Neural progenitor cell (in vitro differentiated cells): ENCODE data around the gene PLAC1. TPM values are rescaled to one million over a fixed set of nuclear protein-coding genes. Genes with fewer than 3 reads are reported as not detected.

Experiments
- DNase-seq: peaks from one replicate; pipeline ENCODE4 v3.0.0-alpha.2; 2016; ENCODE audit warnings: low spot score
- H2AFZ ChIP-seq: fragments of 200-600 bp; sonication (generic); replicated peaks from 2 replicates; pipeline ENCODE4 v1.6.1; 2016; ENCODE audit warnings: antibody characterized with exemption
- H3F3A ChIP-seq: fragments of 200-600 bp; sonication (generic); 2 replicates; pipeline ENCODE4 v1.6.1; 2016; ENCODE audit warnings: antibody characterized with exemption, low read depth
- H3K27ac ChIP-seq: fragments of 200-600 bp; sonication (generic); 2 replicates; pipeline ENCODE4 v1.5.1; 2016; ENCODE audit warnings: mild to moderate bottlenecking
- H3K27me3 ChIP-seq: fragments of 200-600 bp; sonication (generic); 2 replicates; pipeline ENCODE4 v1.6.1; 2016; ENCODE audit warnings: mild to moderate bottlenecking, moderate library complexity
- H3K36me3 ChIP-seq: fragments of 200-600 bp; sonication (generic); 2 replicates; pipeline ENCODE4 v1.5.1; 2016
- H3K4me1 ChIP-seq: fragments of 200-600 bp; sonication (generic); 2 replicates; pipeline ENCODE4 v1.6.1; 2016; ENCODE audit warnings: mixed run types
- H3K4me2 ChIP-seq: fragments of 200-600 bp; sonication (generic); 2 replicates; pipeline ENCODE4 v1.6.1; 2016
- H3K4me3 ChIP-seq: fragments of 200-600 bp; sonication (generic); 2 replicates; pipeline ENCODE4 v1.5.1; 2016
- H3K79me2 ChIP-seq: fragments of 200-600 bp; sonication (generic); 2 replicates; pipeline ENCODE4 v1.6.1; 2016; ENCODE audit warnings: low read depth
- H3K9ac ChIP-seq: fragments of 200-600 bp; sonication (generic); 2 replicates; pipeline ENCODE4 v1.6.1; 2016
- H3K9me3 ChIP-seq: fragments of 200-600 bp; sonication (generic); 2 replicates; pipeline ENCODE4 v1.5.1; 2016; ENCODE audit warnings: low read depth
- H4K20me1 ChIP-seq: fragments of 200-600 bp; sonication (generic); 2 replicates; pipeline ENCODE4 v1.6.1; 2016; ENCODE audit warnings: low read depth
- H3K27ac Mint-ChIP-seq: 3 replicates; pipeline ENCODE4 v1.8.0; 2021; ENCODE audit warnings: mixed read lengths
- H3K27me3 Mint-ChIP-seq: 2 replicates; pipeline ENCODE4 v1.8.0; 2022; ENCODE audit warnings: low read depth, mild to moderate bottlenecking, inconsistent platforms, moderate library complexity, mixed read lengths; ENCODE audit not compliant: insufficient read depth
- H3K36me3 Mint-ChIP-seq: 3 replicates; pipeline ENCODE4 v1.8.0; 2021; ENCODE audit warnings: mixed read lengths
- H3K4me1 Mint-ChIP-seq: 3 replicates; pipeline ENCODE4 v1.8.0; 2021; ENCODE audit warnings: mixed read lengths
- H3K4me3 Mint-ChIP-seq: 3 replicates; pipeline ENCODE4 v1.8.0; 2021; ENCODE audit warnings: mild to moderate bottlenecking, moderate library complexity, mixed read lengths
- H3K9me3 Mint-ChIP-seq: 3 replicates; pipeline ENCODE4 v1.8.0; 2020; ENCODE audit warnings: mixed read lengths
- CTCF ChIP-seq: fragments of 200-600 bp; sonication (generic); IDR thresholded peaks from 2 replicates; pipeline ENCODE4 v1.5.1; 2017; ENCODE audit warnings: antibody characterized with exemption, mild to moderate bottlenecking
- EZH2 ChIP-seq: fragments of 200-600 bp; sonication (generic); IDR thresholded peaks from 2 replicates; pipeline ENCODE4 v1.6.1; 2017; ENCODE audit warnings: antibody characterized with exemption, mild to moderate bottlenecking, moderate library complexity
- EZH2phosphoT487 ChIP-seq: fragments of 200-600 bp; sonication (generic); IDR thresholded peaks from 2 replicates; pipeline ENCODE4 v1.6.1; 2017; ENCODE audit warnings: antibody characterized with exemption
- total RNA-seq: library from RNA; depleted of rRNA; stranded (reverse); fragments of >200 nt; gene quantifications from 2 replicates; pipeline ENCODE4 v1.2.3, GENCODE V29; 2015; ENCODE audit warnings: low replicate concordance

PLAC1 gene
- total RNA-seq, 1 donor from 2014 or later: not detected

- Histone ChIP-seq H3K4me3 (no peak overlapping the region), H3F3A (no peaks in the 10 kb centered on the region), H3K36me3 (no peaks in the 10 kb centered on the region), H3K9ac (no peak overlapping the region), H3K27me3 (no peaks in the 10 kb centered on the region), H3K4me1 (no peaks in the 10 kb centered on the region), H2AFZ (no peak overlapping the region), H3K27ac (no peak overlapping the region), H3K4me2 (no peak overlapping the region), H4K20me1 (no peaks in the 10 kb centered on the region), H3K79me2 (no peaks in the 10 kb centered on the region), H3K9me3 (no peaks in the 10 kb centered on the region)
- TF ChIP-seq EZH2phosphoT487: no peak
- TF ChIP-seq CTCF: no peak
- TF ChIP-seq EZH2: no peak
- DNase-seq: no peak
- H3K9me3 Mint-ChIP-seq: no peaks in the 10 kb centered on the region
- H3K27ac Mint-ChIP-seq: no peak overlapping the region
- H3K27me3 Mint-ChIP-seq: no peaks in the 10 kb centered on the region
- H3K4me1 Mint-ChIP-seq: peaks cover 13% of the 10 kb centered on the region
- no peak overlapping the region for H3K4me3 Mint-ChIP-seq
- H3K36me3 Mint-ChIP-seq: no peaks in the 10 kb centered on the region
Observed at GRCh38 chrX:134626434-134626833, 31.8 kb downstream of the PLAC1 start.

DNA sequence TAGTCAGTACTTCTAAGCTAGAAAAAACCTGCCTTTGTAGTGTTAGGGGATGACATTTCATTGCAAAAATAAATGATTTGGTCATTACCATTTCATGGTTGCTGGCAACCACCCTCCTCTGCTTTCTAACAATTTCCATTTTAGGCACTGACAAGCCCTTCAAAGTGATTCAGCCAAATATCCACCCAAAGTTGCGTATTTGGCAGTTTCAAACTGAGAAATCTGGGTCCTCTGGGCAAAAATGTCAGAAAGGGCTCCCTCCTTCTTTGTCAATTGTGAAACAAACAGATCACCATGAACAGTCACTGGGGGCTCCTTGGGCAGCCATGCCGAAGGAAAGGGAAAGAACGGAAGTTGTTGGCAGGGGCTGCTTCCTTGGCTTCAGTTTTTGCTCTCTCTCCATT lies 33.0 kb downstream of the PLAC1 start:
- Mint-ChIP-seq H3K4me1 (peaks cover 11% of the 10 kb centered on the region), H3K27me3 (peaks cover 2% of the 10 kb centered on the region), H3K36me3 (no peaks in the 10 kb centered on the region), H3K9me3 (peaks cover 2% of the 10 kb centered on the region), H3K27ac (no peak overlapping the region), H3K4me3 (no peak overlapping the region)
- H3K36me3 ChIP-seq: no peaks in the 10 kb centered on the region
- H3K9ac ChIP-seq: no peak overlapping the region
- no peaks in the 10 kb centered on the region for H3K4me1 ChIP-seq
- H3K4me2 ChIP-seq: no peak overlapping the region
- no peaks in the 10 kb centered on the region for H3F3A ChIP-seq
- no peak overlapping the region for H2AFZ ChIP-seq
- no peaks in the 10 kb centered on the region for H4K20me1 ChIP-seq
- H3K4me3 ChIP-seq: no peak overlapping the region
- TF ChIP-seq EZH2 (no peak), CTCF (no peak), EZH2phosphoT487 (no peak)
- H3K27me3 ChIP-seq: no peaks in the 10 kb centered on the region
- no peak for DNase-seq
- H3K27ac ChIP-seq: no peak overlapping the region
- no peaks in the 10 kb centered on the region for H3K9me3 ChIP-seq
- no peaks in the 10 kb centered on the region for H3K79me2 ChIP-seq

DNA sequence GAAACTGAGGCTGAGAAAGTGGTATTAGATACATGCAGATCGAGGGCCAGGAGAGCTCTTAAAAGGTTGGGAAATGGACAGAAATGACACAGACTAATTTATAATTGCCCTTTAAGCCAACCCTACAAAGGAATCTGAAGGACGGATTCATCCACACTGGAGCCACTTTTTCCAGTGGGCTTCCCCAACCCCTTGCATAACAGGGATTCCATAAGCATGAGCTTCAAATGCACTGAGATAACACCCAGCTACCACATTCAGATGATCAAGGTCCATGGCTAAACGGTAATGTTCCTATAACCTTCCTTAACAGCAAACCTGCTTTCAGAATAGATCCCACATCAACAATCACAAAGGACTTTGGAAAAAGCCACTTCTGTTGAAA lies 34.2 kb downstream of the PLAC1 start:
- Mint-ChIP-seq H3K27ac (no peak overlapping the region), H3K27me3 (peaks cover 3% of the 10 kb centered on the region), H3K9me3 (peaks cover 2% of the 10 kb centered on the region), H3K36me3 (no peaks in the 10 kb centered on the region), H3K4me1 (peaks cover 11% of the 10 kb centered on the region), H3K4me3 (no peak overlapping the region)
- H3K27ac ChIP-seq: no peak overlapping the region
- H3K4me1 ChIP-seq: no peaks in the 10 kb centered on the region
- H3K9ac ChIP-seq: no peak overlapping the region
- TF ChIP-seq EZH2phosphoT487 (no peak), CTCF (no peak), EZH2 (no peak)
- no peaks in the 10 kb centered on the region for H3K36me3 ChIP-seq
- H3K4me3 ChIP-seq: no peak overlapping the region
- H3K27me3 ChIP-seq: no peaks in the 10 kb centered on the region
- H4K20me1 ChIP-seq: no peaks in the 10 kb centered on the region
- DNase-seq: no peak
- no peaks in the 10 kb centered on the region for H3F3A ChIP-seq
- no peaks in the 10 kb centered on the region for H3K9me3 ChIP-seq
- no peaks in the 10 kb centered on the region for H3K79me2 ChIP-seq
- H3K4me2 ChIP-seq: no peak overlapping the region
- H2AFZ ChIP-seq: no peak overlapping the region
